ENCODE results near the gene PARP2.

- no peak for TF ChIP-seq CTCF (IDR thresholded peaks at IDR 0.05)
- no peak for TF ChIP-seq EZH2 (IDR thresholded peaks at IDR 0.05; ENCODE audit: borderline replicate concordance, insufficient read depth, low read depth, low read length, poor library complexity, severe bottlenecking)
Measured at GRCh38 chr14:20379743-20380142, 36.3 kb downstream of the PARP2 start.

All from B cell (primary cell).